Dedifferentiated amniotic fluid mesenchymal stem cell (primary cell): ENCODE results near the gene CIAO2A.

Source experiments
- DNase-seq: peaks from one replicate; pipeline ENCODE4 v3.0.0-alpha.2; 2016; ENCODE audit errors: extremely low spot score

The CIAO2A gene

DNA sequence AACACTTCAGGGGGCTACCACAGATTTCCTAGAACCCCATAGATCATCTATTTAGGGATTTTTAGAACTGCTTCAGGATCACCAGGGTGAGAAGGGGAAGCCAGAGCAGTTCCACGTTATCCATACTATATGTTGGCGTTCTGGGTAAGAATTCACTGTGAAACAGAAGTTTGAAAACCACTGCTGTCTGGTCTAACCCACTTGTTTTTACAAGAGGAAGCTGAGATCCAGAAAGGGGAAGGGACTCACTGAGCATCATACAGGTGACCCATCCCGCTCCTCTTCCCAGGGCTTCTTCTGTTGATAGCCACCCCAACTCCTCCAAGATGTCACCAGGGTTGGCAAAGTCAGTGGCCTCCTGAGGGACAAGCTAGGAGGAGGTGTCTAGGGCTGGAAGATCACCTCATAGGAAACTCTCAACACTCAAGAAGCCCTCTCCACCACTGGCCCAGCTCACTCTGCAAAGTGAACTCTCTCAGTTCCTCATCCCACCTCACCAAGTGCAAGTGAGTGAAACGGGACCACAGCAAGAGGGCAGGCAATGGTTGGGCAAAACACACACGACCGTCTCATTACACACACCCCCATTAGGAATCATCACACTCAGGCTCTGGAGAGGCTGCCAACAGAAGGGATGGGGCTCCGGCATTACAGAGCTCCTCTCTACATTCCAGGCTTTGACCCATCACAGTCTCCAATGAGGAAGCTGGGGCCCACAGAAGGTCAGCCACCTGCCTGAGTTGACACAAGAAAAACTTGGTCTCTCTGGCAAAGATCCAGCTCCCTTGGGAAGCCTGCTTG lies 49.1 kb downstream of the CIAO2A start:
- no peak for DNase-seq

DNA sequence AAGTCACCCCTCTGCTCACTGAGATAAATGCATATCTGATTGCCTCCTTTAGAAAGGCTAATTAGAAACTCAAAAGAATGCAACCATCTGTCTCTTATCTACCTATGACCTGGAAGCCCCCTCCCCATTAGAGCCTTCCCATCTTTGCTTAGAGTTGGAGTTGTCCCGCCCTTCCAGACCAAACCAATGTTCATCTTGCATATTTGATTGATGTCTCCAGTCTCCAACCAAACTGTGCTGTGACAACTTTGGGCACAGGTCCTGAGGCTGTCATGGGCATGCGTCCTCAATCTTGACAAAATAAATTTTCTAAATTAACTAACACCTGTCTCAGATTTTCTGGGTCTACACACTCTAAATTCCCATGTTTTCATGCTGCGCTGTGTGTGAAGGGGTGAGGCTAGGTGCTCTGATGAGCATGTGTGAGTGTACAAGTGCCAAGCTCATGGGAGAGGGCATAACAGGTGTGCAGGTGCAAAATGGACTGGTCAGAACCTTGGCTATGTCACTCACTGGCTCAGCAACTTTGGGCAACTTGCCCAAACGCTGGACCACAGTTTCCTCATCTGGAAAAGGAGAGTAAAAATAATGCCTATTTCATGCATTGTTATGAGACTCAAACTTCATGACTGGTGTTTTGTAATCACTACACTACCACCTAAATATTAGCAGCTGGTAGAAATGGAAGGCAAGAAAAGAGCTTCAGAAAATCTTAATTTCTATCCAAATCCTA lies 54.6 kb downstream of the CIAO2A start:
- DNase-seq = no peak

DNA sequence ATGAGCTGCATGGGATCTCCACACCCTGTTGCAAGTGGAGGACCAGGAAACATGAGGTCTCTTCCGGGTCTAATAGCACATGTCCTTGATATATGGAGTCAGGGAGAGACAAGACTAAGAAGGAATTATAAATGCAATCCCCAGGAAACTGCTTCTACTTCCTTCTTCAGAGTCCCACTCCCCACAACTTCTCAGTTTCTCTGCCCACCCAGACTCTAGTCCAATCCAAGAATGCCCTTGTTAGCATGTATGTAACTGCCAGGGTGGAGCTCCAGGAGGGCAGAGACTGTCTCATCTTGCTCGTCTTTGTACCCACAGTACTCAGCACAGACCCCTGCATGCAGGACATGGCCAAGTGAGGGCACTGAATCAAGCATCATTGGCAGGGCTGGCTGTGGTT lies 55.7 kb downstream of the CIAO2A start:
- DNase-seq = no peak

DNA sequence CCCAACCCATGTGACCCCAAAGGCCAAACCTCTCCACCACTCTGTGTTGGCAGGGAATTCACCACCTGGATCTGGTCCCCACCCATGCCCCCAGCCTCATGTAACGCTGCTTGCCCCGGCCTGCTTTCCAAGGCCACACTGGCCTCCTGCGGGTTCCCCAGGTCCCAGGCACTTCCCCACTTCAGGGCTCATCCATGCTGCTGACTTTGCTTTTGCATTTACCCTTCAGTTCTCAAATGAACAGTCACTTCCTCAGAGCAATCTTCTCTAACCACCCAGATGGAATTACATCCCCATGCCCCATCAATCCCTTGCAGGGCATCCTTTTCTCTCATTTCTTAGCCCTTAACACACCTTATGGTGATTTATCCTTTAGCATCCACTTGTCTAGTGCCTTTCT lies 56.5 kb downstream of the CIAO2A start:
- DNase-seq = no peak

DNA sequence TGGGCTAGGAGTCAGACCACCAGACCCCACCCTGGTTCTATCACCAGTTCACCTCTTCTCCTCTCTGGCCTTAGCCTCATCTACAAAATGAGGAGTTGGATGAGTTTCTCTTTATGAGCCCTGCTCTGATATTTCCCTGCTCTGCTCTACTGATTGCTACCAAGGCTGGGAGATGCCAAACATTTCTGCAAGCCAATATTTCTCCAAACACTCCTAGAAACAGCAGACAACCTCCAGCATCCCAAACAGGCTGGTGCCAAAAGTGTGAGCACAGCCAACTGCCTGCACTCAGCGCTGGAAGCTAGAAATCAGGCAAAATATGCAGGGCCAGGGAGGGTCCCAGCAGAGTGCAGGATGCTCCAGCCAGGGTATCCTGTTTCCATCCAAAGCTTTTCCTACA lies 58.1 kb downstream of the CIAO2A start:
- DNase-seq = no peak

DNA sequence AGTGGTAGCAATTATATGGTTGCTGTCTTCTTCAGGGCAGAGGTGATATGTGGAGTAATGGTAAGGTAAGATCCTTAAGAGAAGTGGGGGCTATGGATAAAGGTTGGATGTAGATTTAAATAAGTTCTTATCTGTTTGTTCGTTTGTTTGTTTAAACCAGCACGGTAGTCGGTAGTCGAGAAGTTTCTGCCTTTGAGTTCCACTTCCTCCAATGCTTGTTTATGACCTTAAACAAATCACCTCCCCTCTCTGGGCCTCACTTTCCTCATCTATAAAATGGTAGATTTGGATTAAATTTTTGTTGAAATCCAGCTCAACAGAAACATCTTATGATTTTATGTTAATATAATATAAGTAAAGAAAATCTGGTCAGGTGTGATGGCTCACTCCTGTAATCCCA lies 59.1 kb downstream of the CIAO2A start:
- DNase-seq = no peak

DNA sequence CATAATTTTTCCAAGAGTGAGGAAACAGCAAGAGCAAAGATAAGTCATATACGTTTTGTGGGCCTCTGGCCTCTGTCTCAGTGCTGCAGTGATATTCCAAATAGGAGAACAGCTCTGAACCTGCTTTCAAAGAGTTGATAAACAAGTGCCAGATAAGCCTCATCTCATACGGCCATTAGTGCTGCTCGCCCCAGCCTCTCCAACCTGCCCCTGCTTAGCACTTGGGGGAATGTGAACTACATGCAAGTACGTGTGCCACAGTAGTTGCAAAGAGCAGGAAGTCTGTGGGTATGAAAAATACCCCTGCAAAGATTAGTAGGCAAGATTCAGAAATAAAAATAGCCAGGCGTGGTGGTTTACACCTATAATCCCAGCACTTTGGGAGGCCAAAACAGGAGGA lies 61.3 kb downstream of the CIAO2A start:
- no peak for DNase-seq

DNA sequence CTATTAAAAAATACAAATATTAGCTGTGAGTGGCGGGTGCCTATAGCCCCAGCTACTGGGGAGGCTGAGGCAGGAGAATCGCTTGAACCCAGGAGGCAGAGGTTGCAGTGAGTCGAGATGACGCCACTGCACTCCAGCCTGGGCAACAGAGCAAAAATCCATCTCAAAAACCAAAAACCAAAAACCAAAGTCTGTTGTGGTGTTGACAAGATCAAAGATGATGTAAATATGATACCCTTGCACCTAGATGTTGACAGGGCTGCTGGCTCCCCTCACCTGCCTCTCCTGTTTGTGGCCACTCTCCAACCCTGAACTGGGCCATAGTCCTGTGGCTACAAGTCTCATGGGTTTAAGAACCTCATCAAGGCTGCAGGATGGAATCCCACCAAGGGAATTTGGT lies 63.5 kb downstream of the CIAO2A start:
- no peak for DNase-seq

DNA sequence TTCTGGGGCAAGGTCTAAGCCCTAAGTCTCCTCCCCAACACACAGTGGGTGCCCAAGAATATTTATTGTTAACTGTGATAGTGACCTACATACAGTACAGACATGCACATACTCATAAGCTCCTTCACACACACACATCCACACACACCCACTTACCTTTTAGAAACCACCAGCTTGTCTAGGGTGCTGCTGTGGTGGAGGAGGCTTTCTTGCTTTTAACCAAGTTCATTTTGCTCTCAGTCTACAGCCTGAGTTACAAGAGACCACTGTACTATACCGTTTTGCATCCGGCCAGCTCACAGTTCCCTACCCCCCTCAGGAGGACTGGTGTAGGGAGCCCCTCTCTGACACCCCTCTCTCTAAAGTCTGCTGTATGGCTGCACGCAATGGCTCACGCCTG lies 64.0 kb downstream of the CIAO2A start:
- DNase-seq = no peak

DNA sequence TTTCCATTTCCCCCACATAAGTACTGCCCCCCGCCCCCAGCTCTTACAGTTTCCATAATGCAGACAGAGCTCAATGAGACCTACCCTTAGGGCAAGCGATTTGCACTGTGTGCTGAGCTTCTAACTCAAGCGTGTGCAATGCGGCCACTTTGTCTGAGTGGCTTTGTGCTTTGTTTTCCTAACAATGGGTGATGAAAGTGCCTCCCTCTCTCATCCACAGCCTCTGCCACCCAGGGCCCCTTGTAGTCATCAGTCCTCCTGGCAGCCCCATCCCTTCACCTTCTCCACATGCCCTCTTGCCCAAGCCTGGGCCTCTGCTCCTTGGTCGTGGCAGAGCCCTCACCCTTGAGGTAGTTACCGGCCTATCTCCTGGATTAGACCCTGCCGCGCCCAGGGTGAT lies 64.5 kb downstream of the CIAO2A start:
- DNase-seq = no peak

DNA sequence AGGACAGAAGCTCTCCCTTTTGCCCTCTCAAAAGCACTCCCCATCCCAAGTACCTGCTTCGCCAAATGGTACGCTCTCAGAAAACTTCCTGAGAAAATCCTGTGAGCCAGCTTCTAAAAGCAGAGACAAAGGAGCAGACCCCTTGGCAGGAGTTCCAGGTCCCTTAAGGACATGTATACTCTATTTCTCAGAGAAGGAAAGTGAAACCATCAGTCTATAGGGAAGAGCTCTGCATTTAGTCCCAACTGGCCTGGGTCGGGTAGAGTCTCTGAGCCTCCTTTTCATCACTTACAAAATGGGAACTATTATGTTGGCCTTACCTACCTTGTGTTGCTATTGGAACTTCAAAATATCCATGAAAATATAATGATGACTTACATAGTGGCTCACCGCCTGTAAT lies 67.0 kb downstream of the CIAO2A start:
- no peak for DNase-seq

DNA sequence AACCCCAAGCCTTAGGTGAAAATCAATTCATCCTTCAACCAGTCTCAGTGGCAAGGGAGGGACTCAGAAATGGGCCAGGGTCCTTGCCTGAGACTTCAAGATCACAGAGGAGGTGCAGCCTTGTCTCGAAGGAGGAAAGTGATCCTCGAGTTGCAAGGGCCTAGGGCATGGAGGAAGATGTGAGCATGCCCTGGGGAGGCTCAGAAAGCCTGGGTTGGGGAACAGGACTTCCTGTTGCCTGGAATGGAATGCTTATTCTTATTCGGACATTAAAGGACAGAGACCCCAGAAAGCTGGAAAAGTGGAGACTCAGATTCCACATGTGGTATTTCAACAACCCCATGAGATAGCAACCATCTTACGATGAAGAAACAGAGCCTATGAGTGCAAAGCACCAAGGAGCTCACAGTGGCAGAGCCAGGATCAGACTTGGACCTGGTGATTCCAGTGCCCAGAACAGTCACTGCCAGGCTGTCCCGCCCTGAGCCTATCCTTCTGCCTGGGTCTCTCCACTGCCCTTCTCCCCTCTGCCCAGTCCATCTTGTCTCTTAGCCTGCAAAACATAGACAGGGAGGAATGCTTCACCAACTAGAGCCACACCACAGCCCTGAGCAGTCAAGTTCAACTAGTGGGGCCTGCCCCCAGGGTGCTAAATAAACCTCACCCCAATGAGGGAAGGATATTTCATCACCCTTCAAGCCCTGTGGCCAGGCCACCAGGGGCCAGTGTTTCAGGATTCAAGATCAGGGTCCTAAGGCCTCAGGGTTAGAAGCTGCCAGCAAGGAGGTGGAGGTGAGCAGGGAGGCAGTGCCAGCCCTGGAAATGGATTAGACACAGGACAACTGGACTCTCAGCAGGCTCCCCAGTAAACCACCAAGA lies 69.2 kb downstream of the CIAO2A start:
- DNase-seq = no peak

DNA sequence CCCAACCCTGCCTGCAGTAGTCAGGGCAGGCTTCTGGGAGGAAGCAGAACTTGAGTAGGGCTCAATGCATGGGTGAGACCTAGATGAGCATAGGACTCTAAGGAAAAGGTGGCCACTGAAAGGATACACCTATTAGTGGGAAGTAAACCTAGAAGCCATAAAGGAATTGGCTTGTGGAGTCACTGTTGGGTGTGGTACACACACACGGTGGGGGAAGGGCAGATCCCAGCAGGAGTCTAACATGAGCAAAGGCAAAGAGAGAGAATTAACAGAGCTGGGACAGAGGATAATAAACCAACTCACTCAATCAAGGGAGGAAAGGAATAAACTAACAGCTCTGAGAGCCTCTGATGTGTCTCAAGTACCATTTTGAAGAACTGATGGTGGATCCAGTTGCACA lies 70.4 kb downstream of the CIAO2A start:
- no peak for DNase-seq

DNA sequence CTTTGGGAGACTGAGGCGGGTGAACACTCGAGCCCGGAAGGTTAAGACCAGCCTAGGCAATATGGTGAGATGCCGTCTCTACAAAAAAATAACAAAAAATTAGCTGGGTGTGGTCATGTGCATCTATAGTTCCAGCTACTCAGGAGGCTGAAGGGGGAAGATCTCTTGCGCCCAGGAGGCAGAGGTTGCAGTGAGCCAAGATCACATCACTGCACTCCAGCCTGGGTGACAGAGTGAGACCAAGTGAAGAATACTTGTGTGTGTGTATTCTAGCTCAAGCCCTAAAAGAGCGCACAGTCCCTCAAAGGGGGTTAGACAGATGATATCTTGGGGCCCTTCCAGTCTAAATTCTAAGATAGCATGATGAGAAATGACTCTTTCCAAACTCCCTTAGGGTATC lies 71.1 kb downstream of the CIAO2A start:
- no peak for DNase-seq
